ENCODE data around the gene TBCD. TPM values are rescaled to one million over a fixed set of nuclear protein-coding genes. Genes with fewer than 3 reads are reported as not detected.
"Not testable (repeated sequence)": the region's sequence is repeated elsewhere in the genome, so short reads cannot be mapped to it uniquely, and the experiment has no call there.

The TBCD gene
- total RNA-seq, 2 experiments from 2014 or later, result 181 to 186 TPM

DNA sequence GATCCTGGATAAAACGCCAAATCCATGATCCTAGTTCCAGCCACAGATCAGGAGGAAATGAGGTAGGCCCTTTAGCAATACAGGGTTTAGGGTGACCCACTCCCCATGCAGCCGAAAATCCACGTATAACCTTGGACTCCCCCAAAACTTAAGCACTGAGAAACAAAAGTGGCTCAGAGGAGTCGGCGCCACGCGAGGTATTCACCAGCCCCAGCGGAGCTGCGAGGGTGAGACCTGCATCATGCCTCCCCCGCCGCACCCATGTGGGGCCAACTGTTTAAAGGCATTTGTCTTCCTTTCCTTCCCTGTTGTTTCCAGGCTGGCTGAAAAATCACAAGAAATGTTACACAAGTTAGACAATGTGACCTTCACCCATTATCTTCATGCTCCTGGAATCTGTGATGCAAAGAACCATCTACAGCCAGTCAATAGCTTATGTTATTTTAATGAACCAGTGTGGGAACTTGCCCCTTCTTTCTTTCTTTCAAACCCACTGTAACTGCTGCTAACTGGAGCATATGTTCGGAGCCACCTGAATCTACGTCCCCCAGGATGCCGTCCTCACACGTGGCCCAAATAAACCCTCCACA, 229.4 kb downstream of the TBCD start:
- no peak for DNase-seq
- H3K36me3 Mint-ChIP-seq, result peaks cover 2% of the 10 kb centered on the region
- peaks cover 34% of the 10 kb centered on the region for H3K4me1 Mint-ChIP-seq
- POLR2A ChIA-PET, result no interaction called here
- no peaks in the 10 kb centered on the region for H3K27me3 Mint-ChIP-seq
- H3K4me3 Mint-ChIP-seq, result no peak overlapping the region
- H3K27ac Mint-ChIP-seq, result no peak overlapping the region
- peaks cover 3% of the 10 kb centered on the region for H3K9me3 Mint-ChIP-seq
- no peak for ATAC-seq (ENCODE audit: low read depth)

DNA sequence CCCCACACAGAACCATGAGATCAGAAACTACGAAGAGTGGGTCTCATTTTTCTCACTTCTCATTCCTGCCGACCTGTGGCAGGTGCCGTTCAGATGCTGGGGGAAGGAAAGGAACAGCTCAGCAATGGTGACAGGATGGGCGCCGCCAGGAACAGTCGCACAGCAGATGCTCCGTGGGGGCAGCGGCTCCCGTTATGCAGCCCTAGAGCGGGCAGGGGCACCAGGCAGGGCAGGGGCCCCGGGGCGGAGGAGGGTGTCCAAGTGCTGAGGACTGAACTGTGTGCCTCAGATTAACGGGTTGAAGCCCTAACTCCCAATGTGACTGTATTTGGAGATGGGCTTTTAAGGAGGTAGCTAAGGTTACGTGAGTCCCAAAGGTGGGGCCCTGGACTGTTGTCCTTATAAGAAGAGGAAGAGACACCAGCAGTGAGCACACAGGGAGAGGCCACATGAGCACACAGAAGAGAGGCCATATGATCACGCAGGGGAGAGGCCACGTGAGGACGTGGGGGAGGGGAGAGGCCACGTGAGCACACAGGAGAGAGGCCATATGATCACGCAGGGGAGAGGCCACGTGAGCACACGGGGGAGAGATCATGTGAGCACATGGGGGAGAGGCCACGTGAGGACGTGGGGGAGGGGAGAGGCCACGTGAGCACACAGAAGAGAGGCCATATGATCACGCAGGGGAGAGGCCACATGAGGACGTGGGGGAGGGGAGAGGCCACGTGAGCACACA, 231.8 kb downstream of the TBCD start:
- no peak overlapping the region for H3K4me3 Mint-ChIP-seq
- peaks cover 38% of the 10 kb centered on the region for H3K4me1 Mint-ChIP-seq

DNA sequence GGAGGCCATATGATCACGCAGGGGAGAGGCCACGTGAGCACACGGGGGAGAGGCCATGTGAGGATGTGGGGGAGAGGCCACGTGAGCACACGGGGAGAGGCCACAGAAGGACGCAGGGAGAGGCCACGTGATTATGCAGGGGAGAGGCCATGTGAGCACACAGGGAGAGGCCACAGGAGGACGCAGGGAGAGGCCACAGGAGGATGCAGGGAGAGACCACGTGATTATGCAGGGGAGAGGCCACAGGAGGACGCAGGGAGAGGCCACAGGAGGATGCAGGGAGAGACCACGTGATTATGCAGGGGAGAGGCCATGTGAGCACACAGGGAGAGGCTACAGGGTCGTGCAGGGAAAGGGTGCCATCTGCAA, 232.4 kb downstream of the TBCD start:
- not testable (repeated sequence) for ATAC-seq (ENCODE audit: low read depth); DNase-seq; H3K27ac Mint-ChIP-seq; H3K27me3 Mint-ChIP-seq; H3K9me3 Mint-ChIP-seq; H3K4me3 Mint-ChIP-seq
- H3K4me1 Mint-ChIP-seq, result peaks cover 33% of the 10 kb centered on the region
- POLR2A ChIA-PET, result interaction anchor here (1.5 kb wide), 1 partner anchor 95 kb away, joined by 3 read pairs; the partner anchor contains the start of gene METRNL
- H3K36me3 Mint-ChIP-seq, result peaks cover 15% of the 10 kb centered on the region

More for the DNA sequence above, 231.8 kb downstream of the TBCD start:
- ATAC-seq (ENCODE audit: low read depth) (no peak), DNase-seq (no peak)
- peak overlapping the region; percentile 31 for H3K27ac Mint-ChIP-seq
- H3K9me3 Mint-ChIP-seq, result peaks cover 3% of the 10 kb centered on the region
- H3K36me3 Mint-ChIP-seq, result peaks cover 11% of the 10 kb centered on the region
- peaks cover 8% of the 10 kb centered on the region for H3K27me3 Mint-ChIP-seq
- POLR2A ChIA-PET, result no interaction called here

DNA sequence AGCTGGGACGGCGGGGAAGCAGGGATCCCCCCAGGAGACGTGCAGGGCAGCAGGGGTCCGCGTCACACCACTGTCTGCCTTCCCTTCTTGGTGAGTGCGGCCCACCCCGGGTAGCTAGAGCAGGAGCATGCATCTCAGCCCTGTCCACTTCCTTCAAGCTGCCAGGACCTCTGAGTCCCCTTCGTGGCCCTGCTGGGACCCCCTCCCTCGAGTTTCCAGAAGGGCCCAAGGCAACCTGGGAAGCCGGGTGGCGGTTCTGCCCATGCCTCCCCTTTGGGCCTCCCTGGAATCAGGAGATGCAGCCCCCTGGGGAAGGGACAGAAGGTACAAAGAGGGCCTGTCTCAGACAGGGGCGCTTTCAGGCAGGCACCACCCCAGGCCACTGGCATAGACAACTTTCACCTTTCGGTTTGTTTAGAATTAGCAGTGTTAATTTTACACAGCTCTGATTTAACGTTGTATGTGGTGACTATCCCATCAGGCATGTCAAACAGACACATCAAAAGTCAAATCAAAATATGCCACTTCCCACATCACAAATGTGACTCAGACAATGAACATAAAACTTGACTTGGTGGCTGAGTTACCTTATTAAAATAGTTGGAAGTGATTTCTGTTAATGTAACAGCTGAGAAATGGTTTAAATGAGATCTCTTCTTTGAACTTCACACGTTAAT, 233.0 kb downstream of the TBCD start:
- no peak overlapping the region for H3K4me3 Mint-ChIP-seq
- peaks cover 6% of the 10 kb centered on the region for H3K9me3 Mint-ChIP-seq
- peaks cover 8% of the 10 kb centered on the region for H3K27me3 Mint-ChIP-seq
- no peak for DNase-seq
- peaks cover 18% of the 10 kb centered on the region for H3K36me3 Mint-ChIP-seq
- ATAC-seq (ENCODE audit: low read depth), result no peak
- no peak overlapping the region for H3K27ac Mint-ChIP-seq
- H3K4me1 Mint-ChIP-seq, result peaks cover 27% of the 10 kb centered on the region
- POLR2A ChIA-PET, result interaction anchor here (1.4 to 1.5 kb wide), 3 partner anchors 64 to 121 kb away, joined by 3 to 8 read pairs (median 3); partner anchors contain the start of gene METRNL

DNA sequence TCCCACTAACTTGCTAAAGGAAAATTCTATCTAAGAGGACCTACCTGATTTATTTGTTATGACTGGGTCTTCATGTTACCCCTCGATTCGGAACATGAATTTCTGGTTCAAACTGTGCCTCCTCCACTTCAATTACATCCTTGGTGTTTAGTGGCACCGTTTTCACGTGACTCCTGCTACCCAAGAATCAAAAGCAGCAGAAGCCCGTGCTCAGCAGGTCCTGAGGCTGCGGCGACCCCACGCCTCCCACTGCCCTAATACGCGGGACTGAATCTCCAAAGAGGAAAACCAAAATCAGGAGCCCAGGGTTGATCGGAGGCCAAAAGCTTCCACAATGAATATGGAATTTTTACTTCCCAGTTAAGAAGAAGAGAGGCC, 233.6 kb downstream of the TBCD start:
- peak overlapping the region; percentile 74 for H3K4me3 Mint-ChIP-seq
- H3K4me1 Mint-ChIP-seq, result peaks cover 24% of the 10 kb centered on the region
- DNase-seq (no peak), ATAC-seq (ENCODE audit: low read depth) (no peak)
- POLR2A ChIA-PET, result interaction anchor here (1.0 to 1.5 kb wide), 4 partner anchors 20 to 121 kb away, joined by 3 to 8 read pairs (median 4); partner anchors contain the start of gene METRNL
- peaks cover 7% of the 10 kb centered on the region for H3K9me3 Mint-ChIP-seq
- H3K36me3 Mint-ChIP-seq, result peaks cover 20% of the 10 kb centered on the region
- peak overlapping the region; percentile 57 for H3K27ac Mint-ChIP-seq
- H3K27me3 Mint-ChIP-seq, result peaks cover 8% of the 10 kb centered on the region

DNA sequence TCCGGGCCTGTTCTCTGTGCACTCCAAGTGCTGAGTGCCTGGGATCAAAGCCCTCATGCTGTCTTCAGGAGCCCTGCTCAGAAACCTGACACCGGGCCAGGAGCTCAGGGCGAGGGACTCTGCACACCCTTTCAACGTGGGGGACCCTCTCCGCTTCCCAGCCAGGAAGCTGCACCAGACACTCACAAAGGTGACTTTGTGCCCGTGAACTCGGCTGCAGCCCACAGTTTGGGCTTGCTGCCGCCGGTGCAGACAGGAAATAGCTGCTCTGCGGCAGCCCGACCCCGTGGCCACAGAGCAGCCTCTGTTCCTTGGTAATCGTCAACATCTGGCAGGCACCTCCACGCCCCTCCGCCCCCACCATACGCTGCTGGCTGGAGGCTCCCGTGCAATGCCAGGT, 234.1 kb downstream of the TBCD start:
- Mint-ChIP-seq H3K27ac (peak overlapping the region; percentile 57), H3K9me3 (peaks cover 7% of the 10 kb centered on the region), H3K4me1 (peaks cover 26% of the 10 kb centered on the region), H3K27me3 (peaks cover 8% of the 10 kb centered on the region), H3K4me3 (peak overlapping the region; percentile 74), H3K36me3 (peaks cover 24% of the 10 kb centered on the region)
- peak; percentile 81 for DNase-seq
- POLR2A ChIA-PET, result interaction anchor here (0.8 to 1.5 kb wide), 5 partner anchors 19 to 122 kb away, joined by 3 to 8 read pairs (median 4); no protein-coding TSS in a partner anchor
- peak; percentile 98 for ATAC-seq (ENCODE audit: low read depth)

DNA sequence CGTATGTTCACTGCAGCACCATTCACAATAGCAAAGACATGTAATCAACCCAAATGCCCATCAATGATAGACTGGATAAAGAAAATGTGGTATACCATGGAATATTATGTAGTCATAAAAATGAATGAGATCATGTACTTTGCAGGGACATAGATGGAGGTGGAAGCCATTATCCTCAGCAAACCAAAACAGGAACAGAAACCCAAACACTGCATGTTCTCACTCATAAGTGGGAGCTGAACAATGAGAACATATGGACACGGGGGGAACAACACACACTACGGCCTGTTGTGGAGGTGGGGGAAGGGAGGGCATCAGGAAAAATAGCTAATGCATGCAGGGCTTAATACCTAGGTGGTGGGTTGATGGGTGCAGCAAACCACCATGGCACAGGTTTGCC, 237.2 kb downstream of the TBCD start:
- peaks cover 38% of the 10 kb centered on the region for H3K36me3 Mint-ChIP-seq
- DNase-seq; ATAC-seq (ENCODE audit: low read depth); H3K27me3 Mint-ChIP-seq; POLR2A ChIA-PET; H3K4me3 Mint-ChIP-seq; H3K27ac Mint-ChIP-seq: not testable (repeated sequence)
- peaks cover 29% of the 10 kb centered on the region for H3K4me1 Mint-ChIP-seq
- peaks cover 13% of the 10 kb centered on the region for H3K9me3 Mint-ChIP-seq

DNA sequence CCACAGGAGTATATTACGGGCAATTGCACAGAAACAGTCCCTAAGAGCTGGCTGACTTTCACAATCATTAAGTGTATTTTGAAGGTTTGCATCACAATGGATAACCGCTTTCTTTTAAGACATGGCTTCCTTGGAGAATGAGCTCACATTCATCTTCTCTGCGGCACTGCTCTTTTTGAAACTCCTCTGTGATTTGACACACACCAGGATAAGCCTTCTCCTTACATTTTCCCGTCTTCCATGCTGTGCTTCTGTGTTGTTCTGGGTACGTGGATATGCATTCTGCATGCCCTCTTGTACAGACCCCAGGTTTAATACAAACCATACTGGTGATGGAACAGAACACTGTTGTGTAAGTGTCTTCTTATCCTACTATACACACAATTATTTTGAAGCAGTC, 238.0 kb downstream of the TBCD start:
- peaks cover 29% of the 10 kb centered on the region for H3K4me1 Mint-ChIP-seq
- peaks cover 44% of the 10 kb centered on the region for H3K36me3 Mint-ChIP-seq
- peaks cover 13% of the 10 kb centered on the region for H3K27me3 Mint-ChIP-seq
- DNase-seq, result no peak
- peaks cover 18% of the 10 kb centered on the region for H3K9me3 Mint-ChIP-seq
- H3K4me3 Mint-ChIP-seq, result no peak overlapping the region
- no peak overlapping the region for H3K27ac Mint-ChIP-seq
- POLR2A ChIA-PET, result no interaction called here
- no peak for ATAC-seq (ENCODE audit: low read depth)

DNA sequence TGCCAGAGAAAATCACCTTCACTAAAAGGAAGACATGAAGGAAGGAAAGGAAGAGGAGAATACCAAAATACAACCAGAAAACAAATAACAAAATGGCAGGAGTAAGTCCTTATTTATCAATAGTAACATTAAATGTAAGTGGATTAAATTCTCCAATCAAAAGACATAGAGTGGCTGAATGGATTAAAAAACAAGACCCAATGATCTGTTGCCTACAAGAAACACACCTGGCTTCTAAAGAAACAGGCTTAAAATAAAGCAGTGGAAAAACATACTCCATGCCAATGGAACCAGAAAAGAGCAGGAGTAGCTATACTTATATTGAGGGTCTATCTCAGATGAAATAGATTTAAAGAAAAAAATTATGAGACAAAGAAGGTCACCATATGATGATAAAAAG, 241.1 kb downstream of the TBCD start:
- peaks cover 19% of the 10 kb centered on the region for H3K9me3 Mint-ChIP-seq
- no peak for DNase-seq
- H3K4me1 Mint-ChIP-seq, result peaks cover 10% of the 10 kb centered on the region
- peaks cover 9% of the 10 kb centered on the region for H3K27me3 Mint-ChIP-seq
- no peak for ATAC-seq (ENCODE audit: low read depth)
- H3K27ac Mint-ChIP-seq, result no peak overlapping the region
- H3K4me3 Mint-ChIP-seq, result no peak overlapping the region
- POLR2A ChIA-PET, result no interaction called here
- H3K36me3 Mint-ChIP-seq, result peaks cover 45% of the 10 kb centered on the region

Other genes with a start within 250 kb of the TBCD start
- 10 to 100 TPM; 59.6 to 60.8 TPM for gene FOXK2, start 232.3 kb upstream of the TBCD start, total RNA-seq
- gene WDR45B, start 103.6 kb upstream of the TBCD start, total RNA-seq, result 10 to 100 TPM; 56.9 to 61.5 TPM
- 1 to 10 TPM; 3.3 to 3.5 TPM for gene RAB40B, start 53.4 kb upstream of the TBCD start, total RNA-seq
- gene FN3KRP, start 35.4 kb upstream of the TBCD start, total RNA-seq, result 10 to 100 TPM; 42.6 to 42.7 TPM
- 1 to 10 TPM; 5.2 TPM for gene FN3K, start 16.4 kb upstream of the TBCD start, total RNA-seq
- gene ZNF750, start 88.0 kb downstream of the TBCD start, total RNA-seq, result not detected